DOHH2 (cell line): ENCODE data around the gene PNMA1.

Experiments
- EZH2phosphoT487 ChIP-seq: fragments of 200-600 bp; sonication (generic); IDR thresholded peaks from 2 replicates; pipeline ENCODE4 v1.6.1; 2017; ENCODE audit warnings: borderline replicate concordance, mild to moderate bottlenecking, antibody characterized with exemption, low read length, moderate library complexity, mixed read lengths
- TF ChIP-seq, protein P1 (sequence below): fragments of 200-600 bp; sonication (generic); IDR thresholded peaks from one replicate; pipeline ENCODE4 v1.5.1; 2014; ENCODE audit warnings: antibody characterized with exemption, mild to moderate bottlenecking, low read depth, low read length; ENCODE audit not compliant: poor library complexity, severe bottlenecking

DNA sequence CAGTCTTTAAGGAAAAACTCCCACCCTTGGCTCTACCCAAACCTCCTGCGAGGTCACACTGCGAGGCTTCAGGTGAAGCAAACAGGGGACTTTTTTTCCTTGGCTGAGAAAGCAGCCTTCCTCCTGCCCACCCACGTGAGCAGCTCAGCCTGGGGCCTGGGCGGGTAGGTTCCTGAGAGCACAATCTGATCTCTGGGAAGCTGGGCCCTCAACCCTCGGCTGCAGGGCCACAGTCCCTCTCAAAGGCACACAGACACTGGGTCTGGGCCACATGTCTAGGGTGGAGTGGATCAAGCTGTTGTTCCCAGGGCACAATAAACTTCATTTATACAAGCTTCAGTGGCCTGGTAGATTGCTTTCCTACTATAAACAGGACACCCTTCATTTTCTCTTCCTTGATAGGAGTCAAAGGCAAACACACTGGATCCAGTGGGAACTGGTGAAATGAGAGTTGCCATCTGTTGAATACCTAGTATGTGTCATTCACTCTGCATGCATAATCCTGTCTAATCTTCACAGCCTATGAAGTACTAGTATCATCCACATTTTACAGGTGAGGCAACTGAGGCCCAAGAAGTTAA lies 41.3 kb upstream of the PNMA1 start:
- TF ChIP-seq, protein P1, sequence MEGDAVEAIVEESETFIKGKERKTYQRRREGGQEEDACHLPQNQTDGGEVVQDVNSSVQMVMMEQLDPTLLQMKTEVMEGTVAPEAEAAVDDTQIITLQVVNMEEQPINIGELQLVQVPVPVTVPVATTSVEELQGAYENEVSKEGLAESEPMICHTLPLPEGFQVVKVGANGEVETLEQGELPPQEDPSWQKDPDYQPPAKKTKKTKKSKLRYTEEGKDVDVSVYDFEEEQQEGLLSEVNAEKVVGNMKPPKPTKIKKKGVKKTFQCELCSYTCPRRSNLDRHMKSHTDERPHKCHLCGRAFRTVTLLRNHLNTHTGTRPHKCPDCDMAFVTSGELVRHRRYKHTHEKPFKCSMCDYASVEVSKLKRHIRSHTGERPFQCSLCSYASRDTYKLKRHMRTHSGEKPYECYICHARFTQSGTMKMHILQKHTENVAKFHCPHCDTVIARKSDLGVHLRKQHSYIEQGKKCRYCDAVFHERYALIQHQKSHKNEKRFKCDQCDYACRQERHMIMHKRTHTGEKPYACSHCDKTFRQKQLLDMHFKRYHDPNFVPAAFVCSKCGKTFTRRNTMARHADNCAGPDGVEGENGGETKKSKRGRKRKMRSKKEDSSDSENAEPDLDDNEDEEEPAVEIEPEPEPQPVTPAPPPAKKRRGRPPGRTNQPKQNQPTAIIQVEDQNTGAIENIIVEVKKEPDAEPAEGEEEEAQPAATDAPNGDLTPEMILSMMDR = no peak
- TF ChIP-seq EZH2phosphoT487 = no peak
